ENCODE measurements around the gene ZDHHC5.

- TF ChIP-seq, protein P1, sequence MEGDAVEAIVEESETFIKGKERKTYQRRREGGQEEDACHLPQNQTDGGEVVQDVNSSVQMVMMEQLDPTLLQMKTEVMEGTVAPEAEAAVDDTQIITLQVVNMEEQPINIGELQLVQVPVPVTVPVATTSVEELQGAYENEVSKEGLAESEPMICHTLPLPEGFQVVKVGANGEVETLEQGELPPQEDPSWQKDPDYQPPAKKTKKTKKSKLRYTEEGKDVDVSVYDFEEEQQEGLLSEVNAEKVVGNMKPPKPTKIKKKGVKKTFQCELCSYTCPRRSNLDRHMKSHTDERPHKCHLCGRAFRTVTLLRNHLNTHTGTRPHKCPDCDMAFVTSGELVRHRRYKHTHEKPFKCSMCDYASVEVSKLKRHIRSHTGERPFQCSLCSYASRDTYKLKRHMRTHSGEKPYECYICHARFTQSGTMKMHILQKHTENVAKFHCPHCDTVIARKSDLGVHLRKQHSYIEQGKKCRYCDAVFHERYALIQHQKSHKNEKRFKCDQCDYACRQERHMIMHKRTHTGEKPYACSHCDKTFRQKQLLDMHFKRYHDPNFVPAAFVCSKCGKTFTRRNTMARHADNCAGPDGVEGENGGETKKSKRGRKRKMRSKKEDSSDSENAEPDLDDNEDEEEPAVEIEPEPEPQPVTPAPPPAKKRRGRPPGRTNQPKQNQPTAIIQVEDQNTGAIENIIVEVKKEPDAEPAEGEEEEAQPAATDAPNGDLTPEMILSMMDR (IDR thresholded peaks at IDR 0.05; ENCODE audit: insufficient read depth, low read depth, low read length), result no peak
- no peak for TF ChIP-seq EZH2 (IDR thresholded peaks at IDR 0.05; ENCODE audit: insufficient read depth, low read length)
Measured at GRCh38 chr11:57675176-57675941, 7.4 kb downstream of the ZDHHC5 start.

Data from astrocyte (in vitro differentiated cells and primary cell).